Measurements from ENCODE around the gene TPSB2. TPM values are rescaled to one million over a fixed set of nuclear protein-coding genes. Genes with fewer than 3 reads are reported as not detected.

The TPSB2 gene
- total RNA-seq, 1 donor from 2014 or later = 3.6 TPM

- no peaks in the 10 kb centered on the region for H3K4me1 ChIP-seq
- DNase-seq = no peak
- no peaks in the 10 kb centered on the region for H3K36me3 ChIP-seq
Observed at GRCh38 chr16:1220841-1221627, 8.9 kb downstream of the TPSB2 start.

DNA sequence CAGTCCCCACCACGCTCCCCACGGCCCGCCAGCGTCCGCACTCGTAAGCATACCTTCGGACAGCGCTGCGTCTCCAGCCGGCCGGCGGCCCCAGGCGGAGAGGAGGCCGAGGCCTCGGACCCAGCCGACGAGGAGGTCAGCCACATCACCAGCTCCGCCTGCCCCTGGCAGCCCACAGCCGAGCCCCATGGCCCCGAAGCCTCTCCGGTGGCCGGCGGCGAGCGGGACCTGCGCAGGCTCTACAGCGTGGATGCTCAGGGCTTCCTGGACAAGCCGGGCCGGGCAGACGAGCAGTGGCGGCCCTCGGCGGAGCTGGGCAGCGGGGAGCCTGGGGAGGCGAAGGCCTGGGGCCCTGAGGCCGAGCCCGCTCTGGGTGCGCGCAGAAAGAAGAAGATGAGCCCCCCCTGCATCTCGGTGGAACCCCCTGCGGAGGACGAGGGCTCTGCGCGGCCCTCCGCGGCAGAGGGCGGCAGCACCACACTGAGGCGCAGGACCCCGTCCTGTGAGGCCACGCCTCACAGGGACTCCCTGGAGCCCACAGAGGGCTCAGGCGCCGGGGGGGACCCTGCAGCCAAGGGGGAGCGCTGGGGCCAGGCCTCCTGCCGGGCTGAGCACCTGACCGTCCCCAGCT lies 9.8 kb downstream of the TPSB2 start:
- no peaks in the 10 kb centered on the region for H3K4me1 ChIP-seq
- no peak overlapping the region for H3K4me3 ChIP-seq
- no peak overlapping the region for H3K27ac ChIP-seq (replicated peaks)
- intact Hi-C loops (cut with micrococcal nuclease) = no loop called here
- DNase-seq = no peak
- no peaks in the 10 kb centered on the region for H3K36me3 ChIP-seq
- H3K27me3 ChIP-seq (ENCODE audit: low read depth) = peaks cover 4% of the 10 kb centered on the region
- H3K9me3 ChIP-seq (replicated peaks) = no peaks in the 10 kb centered on the region
- TF ChIP-seq, protein P1, sequence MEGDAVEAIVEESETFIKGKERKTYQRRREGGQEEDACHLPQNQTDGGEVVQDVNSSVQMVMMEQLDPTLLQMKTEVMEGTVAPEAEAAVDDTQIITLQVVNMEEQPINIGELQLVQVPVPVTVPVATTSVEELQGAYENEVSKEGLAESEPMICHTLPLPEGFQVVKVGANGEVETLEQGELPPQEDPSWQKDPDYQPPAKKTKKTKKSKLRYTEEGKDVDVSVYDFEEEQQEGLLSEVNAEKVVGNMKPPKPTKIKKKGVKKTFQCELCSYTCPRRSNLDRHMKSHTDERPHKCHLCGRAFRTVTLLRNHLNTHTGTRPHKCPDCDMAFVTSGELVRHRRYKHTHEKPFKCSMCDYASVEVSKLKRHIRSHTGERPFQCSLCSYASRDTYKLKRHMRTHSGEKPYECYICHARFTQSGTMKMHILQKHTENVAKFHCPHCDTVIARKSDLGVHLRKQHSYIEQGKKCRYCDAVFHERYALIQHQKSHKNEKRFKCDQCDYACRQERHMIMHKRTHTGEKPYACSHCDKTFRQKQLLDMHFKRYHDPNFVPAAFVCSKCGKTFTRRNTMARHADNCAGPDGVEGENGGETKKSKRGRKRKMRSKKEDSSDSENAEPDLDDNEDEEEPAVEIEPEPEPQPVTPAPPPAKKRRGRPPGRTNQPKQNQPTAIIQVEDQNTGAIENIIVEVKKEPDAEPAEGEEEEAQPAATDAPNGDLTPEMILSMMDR (IDR thresholded peaks at IDR 0.05; ENCODE audit: borderline replicate concordance) = no peak

More at GRCh38 chr16:1220841-1221627, 8.9 kb downstream of the TPSB2 start:
- TF ChIP-seq, protein P1 (IDR thresholded peaks at IDR 0.05; ENCODE audit: borderline replicate concordance) = no peak
- H3K27me3 ChIP-seq (ENCODE audit: low read depth) = peaks cover 4% of the 10 kb centered on the region
- H3K4me3 ChIP-seq = no peak overlapping the region
- intact Hi-C loops (cut with micrococcal nuclease) = no loop called here
- no peak overlapping the region for H3K27ac ChIP-seq (replicated peaks)
- no peaks in the 10 kb centered on the region for H3K9me3 ChIP-seq (replicated peaks)

DNA sequence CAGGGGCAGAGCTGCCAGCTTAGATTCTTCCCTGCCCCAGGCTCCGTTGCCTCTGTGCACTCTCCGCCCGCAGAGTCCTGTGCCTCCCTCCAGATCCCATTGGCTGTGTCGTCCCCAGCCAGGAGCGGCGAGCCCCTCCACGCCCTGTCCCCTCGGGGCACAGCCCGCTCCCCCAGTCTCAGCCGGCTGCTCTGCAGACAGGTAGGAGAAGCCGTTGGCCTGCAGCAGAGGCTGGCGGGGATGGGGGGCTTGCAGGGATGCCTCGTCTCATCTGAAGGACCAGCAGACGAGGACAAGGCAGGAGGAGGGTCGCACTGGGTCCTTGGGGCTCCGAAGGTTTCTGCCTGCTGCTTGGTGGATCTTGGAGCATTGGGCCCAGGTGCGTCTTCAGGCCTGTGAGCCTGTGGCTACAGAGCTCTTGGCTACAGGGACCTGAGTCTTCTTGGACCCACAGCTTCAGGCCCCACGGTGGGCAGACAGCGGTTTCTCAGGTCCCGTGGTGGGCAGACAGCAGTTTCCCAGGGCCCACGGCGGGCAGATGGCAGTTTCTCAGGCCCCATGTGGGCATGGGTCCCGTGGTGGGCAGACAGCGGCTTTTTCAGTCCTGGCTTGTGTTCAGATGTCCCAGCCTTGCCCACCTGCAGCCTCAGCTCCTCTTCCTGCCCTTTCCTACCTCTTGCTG lies 10.9 kb downstream of the TPSB2 start:
- peaks cover 15% of the 10 kb centered on the region for H3K27me3 ChIP-seq (ENCODE audit: low read depth)
- TF ChIP-seq, protein P1 (IDR thresholded peaks at IDR 0.05; ENCODE audit: borderline replicate concordance) = no peak
- H3K27ac ChIP-seq (replicated peaks) = no peak overlapping the region
- H3K9me3 ChIP-seq (replicated peaks) = no peaks in the 10 kb centered on the region
- no peaks in the 10 kb centered on the region for H3K36me3 ChIP-seq
- intact Hi-C loops (cut with micrococcal nuclease) = no loop called here
- H3K4me1 ChIP-seq = no peaks in the 10 kb centered on the region
- no peak overlapping the region for H3K4me3 ChIP-seq
- DNase-seq = no peak

- H3K4me1 ChIP-seq = no peaks in the 10 kb centered on the region
- peaks cover 15% of the 10 kb centered on the region for H3K27me3 ChIP-seq (ENCODE audit: low read depth)
- H3K36me3 ChIP-seq = no peaks in the 10 kb centered on the region
- TF ChIP-seq, protein P1 (IDR thresholded peaks at IDR 0.05; ENCODE audit: borderline replicate concordance) = no peak
- DNase-seq = no peak
- H3K4me3 ChIP-seq = no peak overlapping the region
- no peak overlapping the region for H3K27ac ChIP-seq (replicated peaks)
- intact Hi-C loops (cut with micrococcal nuclease) = no loop called here
- H3K9me3 ChIP-seq (replicated peaks) = no peaks in the 10 kb centered on the region
Observed at GRCh38 chr16:1218061-1218929, 11.7 kb downstream of the TPSB2 start.

GRCh38 chr16:1217526-1217925 lies 12.5 kb downstream of the TPSB2 start:
- H3K9me3 ChIP-seq (replicated peaks) = no peaks in the 10 kb centered on the region
- no peaks in the 10 kb centered on the region for H3K36me3 ChIP-seq
- DNase-seq = no peak
- peaks cover 15% of the 10 kb centered on the region for H3K27me3 ChIP-seq (ENCODE audit: low read depth)
- no peaks in the 10 kb centered on the region for H3K4me1 ChIP-seq
- H3K27ac ChIP-seq (replicated peaks) = no peak overlapping the region
- no peak overlapping the region for H3K4me3 ChIP-seq
- intact Hi-C loops (cut with micrococcal nuclease) = no loop called here
- TF ChIP-seq, protein P1 (IDR thresholded peaks at IDR 0.05; ENCODE audit: borderline replicate concordance) = no peak
